Activated CD8-positive, alpha-beta memory T cell treated with anti-CD3 and anti-CD28 coated beads, Interleukin-2, amount 50 U/mL, for 24 hours (primary cell): ENCODE data around the gene AKAP13.
"Not testable (repeated sequence)": the region's sequence is repeated elsewhere in the genome, so short reads cannot be mapped to it uniquely, and the experiment has no call there.

Experiments used
- DNase-seq: peaks from one replicate; pipeline ENCODE4 v3.0.0-alpha.2; 2020; ENCODE audit errors: extremely low read depth

The AKAP13 gene

GRCh38 chr15:85786781-85787114, 406.3 kb downstream of the AKAP13 start:
- DNase-seq = no peak

DNA sequence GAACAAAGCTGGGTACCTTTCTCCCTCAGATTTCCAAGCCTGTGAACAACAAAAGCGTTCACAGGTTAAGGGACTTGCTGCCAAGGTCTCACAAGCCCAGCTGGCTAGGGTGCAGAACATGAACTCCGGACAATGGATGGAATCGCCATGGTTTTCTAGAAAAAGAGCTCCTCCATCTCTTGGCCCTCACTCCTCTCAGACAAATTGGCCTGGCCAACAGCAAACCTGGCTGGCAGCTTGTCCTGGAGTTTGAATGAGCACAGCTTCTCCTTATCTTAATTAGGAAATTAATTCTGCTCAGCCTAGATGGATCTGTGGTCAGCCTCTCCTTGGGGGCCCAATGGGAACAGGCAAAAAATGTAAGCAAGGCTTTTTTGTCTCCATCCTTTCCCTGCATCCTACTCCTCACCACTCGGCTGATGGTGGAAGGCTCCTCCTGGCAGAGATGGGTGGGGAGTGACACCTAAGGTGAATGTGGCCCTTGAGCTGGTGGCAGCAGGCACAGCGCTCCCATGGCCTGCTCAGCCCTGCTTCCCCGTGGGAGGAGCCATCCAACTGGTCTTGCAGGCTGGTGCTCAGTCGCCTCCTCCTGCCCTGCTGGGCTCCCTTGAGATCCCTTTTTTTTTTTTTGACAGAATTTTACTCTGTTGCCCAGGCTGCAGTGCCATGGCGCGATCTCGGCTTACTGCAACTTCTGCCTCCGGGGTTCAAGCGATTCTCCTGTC, 408.5 kb downstream of the AKAP13 start:
- DNase-seq = no peak

GRCh38 chr15:85789496-85789875, 409.1 kb downstream of the AKAP13 start:
- no peak for DNase-seq

DNA sequence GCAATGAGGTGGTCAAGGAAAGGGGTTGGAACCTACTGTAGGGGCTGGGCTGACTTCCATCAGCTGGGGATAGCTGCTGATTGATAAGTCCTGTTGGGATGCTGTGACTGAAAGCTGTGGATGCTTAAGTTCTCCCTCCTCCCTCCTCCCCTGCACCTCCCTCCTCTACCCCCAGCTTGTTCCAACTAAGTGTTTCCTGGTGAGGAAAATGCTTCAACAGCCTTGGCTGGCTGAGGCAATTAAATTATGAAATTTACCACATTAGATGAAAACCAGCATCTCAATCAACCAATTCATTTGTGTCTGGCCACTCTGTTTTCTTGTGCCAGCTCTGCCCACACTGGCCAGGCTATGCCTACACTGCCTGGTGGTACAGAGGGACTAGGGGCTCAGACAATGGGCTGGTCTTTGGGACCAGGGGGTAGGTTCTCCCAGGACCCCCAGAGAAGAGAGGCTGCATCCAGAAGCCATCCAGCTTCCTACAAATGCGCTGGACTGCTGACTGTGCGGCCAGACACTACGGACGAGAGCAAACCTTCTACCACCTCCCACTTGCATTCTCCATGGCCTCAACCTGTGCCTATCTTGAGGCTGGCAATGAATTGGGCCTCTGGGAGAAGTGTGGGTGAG, 411.8 kb downstream of the AKAP13 start:
- DNase-seq = no peak

GRCh38 chr15:85792912-85793590, 412.6 kb downstream of the AKAP13 start:
- DNase-seq = no peak

GRCh38 chr15:85793641-85794597, 413.5 kb downstream of the AKAP13 start:
- no peak for DNase-seq

DNA sequence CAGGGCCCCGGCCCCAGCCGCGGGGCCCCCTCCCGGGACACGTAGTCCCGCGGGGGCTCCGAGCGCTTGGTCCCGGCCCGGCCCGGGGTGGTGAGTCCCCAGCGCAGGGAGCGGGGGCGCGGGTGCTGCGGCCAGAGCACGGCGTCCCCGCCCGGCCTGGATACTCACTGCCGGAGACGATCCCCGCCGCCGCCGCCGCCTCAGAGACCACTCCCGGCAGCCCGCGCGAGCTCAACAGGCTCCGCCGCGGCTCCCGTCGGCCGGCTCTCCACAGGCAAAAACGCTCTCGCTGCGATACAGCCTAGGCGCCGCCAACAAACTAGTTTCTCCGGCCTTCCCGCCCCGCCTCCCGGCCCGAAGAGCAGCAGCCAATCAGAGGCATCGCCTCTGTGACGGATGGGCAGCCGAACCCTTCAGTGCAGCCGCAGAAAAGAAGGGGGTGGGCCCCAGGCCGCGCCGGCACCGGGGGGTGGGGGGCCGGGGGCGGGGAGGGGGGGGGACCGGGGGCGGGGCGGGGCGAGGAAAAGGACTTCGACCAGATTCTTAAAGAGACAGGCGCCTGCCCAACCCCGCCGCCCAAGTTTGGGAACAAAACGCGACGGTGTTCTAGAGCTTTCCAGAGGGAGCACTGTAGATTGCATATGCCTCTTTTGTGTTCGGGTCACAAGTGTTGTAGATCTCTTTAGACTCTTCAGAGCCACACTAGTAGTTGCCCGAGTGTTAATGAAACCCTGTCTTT, 414.4 kb downstream of the AKAP13 start, which contains the start of gene KLHL25:
Gene KLHL25 (minus strand): TSS at position 328 of the 739 bp plus-strand sequence. CDS start 25,115 bp downstream, outside the sequence.
- DNase-seq = peak; percentile 78

DNA sequence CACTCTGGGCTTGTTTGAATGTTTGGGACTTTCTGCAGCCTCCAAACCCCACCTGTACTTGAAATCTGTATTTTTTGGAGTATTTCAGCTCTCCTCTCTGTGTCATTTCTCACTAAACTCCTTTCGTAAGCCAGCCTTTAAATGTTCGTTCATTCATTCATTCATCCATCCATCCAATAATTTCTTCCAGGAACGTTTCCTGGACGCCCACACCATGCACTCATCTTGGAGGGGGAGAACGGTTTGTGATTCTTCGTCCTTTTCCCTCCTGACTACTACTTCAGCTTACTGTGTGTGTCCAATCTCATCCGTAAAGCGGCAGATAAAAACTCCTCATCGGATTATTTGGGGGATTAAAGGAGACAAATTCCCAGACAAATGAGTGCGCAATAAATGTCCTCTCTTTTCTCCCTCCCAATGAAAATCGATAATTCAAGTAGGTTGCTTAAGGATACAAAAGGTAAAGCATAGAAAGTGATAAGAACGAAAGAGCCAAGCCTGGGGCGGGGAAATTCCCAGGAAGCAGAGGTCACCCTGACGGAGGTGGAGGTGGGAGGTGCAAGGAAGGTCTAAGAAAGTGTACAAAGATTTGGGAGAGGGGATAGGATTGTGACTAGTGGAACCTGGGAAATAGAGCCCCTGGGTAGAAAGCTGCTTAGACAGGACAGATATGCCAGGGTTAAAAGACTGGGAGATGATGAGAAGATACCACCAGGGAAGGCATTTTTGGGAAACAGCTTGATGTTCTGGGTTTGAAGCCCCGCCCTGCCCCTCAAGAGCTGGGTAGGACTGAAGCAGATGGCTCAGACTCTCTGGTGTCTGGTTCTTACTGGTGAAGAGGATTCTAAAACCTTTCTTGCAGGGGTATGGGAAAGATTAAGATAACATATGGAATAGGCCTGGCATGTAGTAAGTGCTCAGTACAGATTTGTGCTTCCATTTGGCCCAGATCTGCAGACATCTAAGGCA, 415.2 kb downstream of the AKAP13 start:
- DNase-seq = no peak

GRCh38 chr15:85796371-85796770, 416.0 kb downstream of the AKAP13 start:
- not testable (repeated sequence) for DNase-seq
